Breast epithelium (tissue), 4 donors: Measurements from ENCODE around the gene TEN1. TPM values are rescaled to one million over a fixed set of nuclear protein-coding genes. Genes with fewer than 3 reads are reported as not detected.
"Not testable (repeated sequence)": the region's sequence is repeated elsewhere in the genome, so short reads cannot be mapped to it uniquely, and the experiment has no call there.

ENCODE experiments used
- DNase-seq, 2 donors: peaks; one replicate each; pipeline ENCODE4 v3.0.0-alpha.2; 2019; ENCODE audit warnings: low spot score in 2 of 2
- H3K27ac ChIP-seq, 2 donors: fragments of 200-600 bp; sonication (generic) in 1 of 2; one replicate each; pipeline ENCODE4 v1.5.1; 2016 to 2019; ENCODE audit warnings: mild to moderate bottlenecking in 1 of 2
- H3K27me3 ChIP-seq, 2 donors: fragments of 200-600 bp; sonication (generic) in 1 of 2; one replicate each; pipeline versions ENCODE4 v1.5.1 to v1.6.0; 2017 to 2019; ENCODE audit warnings: control low read depth in 1 of 2, mild to moderate bottlenecking in 1 of 2
- H3K36me3 ChIP-seq: fragments of 200-600 bp; one replicate; pipeline ENCODE4 v1.5.1; 2019
- H3K4me1 ChIP-seq, 2 donors: fragments of 200-600 bp; sonication (generic); one replicate each; pipeline ENCODE4 v1.5.1; 2016 to 2019; ENCODE audit warnings: control low read depth in 1 of 2
- H3K4me3 ChIP-seq, 3 donors: fragments of 200-600 bp; sonication (generic); 1 replicate in 2 of 3; 2 replicates in 1 of 3; pipeline ENCODE4 v1.5.1; 2016 to 2019; ENCODE audit warnings: mild to moderate bottlenecking in 3 of 3, moderate library complexity in 2 of 3
- H3K9me3 ChIP-seq, 2 donors: fragments of 200-600 bp; sonication (generic) in 1 of 2; one replicate each; pipeline ENCODE4 v1.5.1; 2016 to 2019; ENCODE audit warnings: control low read depth in 1 of 2
- POLR2A ChIP-seq: fragments of 450-650 bp; IDR thresholded peaks from one replicate; pipeline ENCODE4 v1.6.1; 2016; ENCODE audit warnings: antibody characterized with exemption, mild to moderate bottlenecking, moderate library complexity
- POLR2AphosphoS5 ChIP-seq, 3 donors: sonication (generic); formaldehyde crosslinking; IDR thresholded peaks; one replicate each; pipeline ENCODE4 v1.6.1; 2017; ENCODE audit warnings: antibody characterized with exemption in 3 of 3
- intact Hi-C: fragments of 100-400 bp; cut with DNase I; formaldehyde crosslinking; loops from one replicate; pipeline ENCODE4 v1.15.1; 2023; ENCODE audit warnings: low total_unique reads
- total RNA-seq, 3 donors: library from RNA; depleted of rRNA; stranded (reverse); fragments of >200 nt; gene quantifications; one replicate each; pipeline ENCODE4 v1.1.0, GENCODE V29; 2016
- TF ChIP-seq, protein P1 (sequence below), 3 donors: fragments of 450-650 bp; IDR thresholded peaks; one replicate each; pipeline ENCODE4 v1.5.1; 2016 to 2017; ENCODE audit warnings: antibody characterized with exemption in 3 of 3, mild to moderate bottlenecking in 3 of 3, moderate library complexity in 3 of 3

Gene TEN1
- total RNA-seq, 3 donors from 2014 or later: 16.7 to 30.2 (median 26.8) TPM

- Histone ChIP-seq H3K4me3 (no peak overlapping the region), H3K4me1 (no peaks in the 10 kb centered on the region), H3K27ac (no peak overlapping the region), H3K9me3 (no peaks in the 10 kb centered on the region), H3K27me3 (no peaks in the 10 kb centered on the region), H3K36me3 (peaks cover 10% of the 10 kb centered on the region)
- TF ChIP-seq, protein P1, sequence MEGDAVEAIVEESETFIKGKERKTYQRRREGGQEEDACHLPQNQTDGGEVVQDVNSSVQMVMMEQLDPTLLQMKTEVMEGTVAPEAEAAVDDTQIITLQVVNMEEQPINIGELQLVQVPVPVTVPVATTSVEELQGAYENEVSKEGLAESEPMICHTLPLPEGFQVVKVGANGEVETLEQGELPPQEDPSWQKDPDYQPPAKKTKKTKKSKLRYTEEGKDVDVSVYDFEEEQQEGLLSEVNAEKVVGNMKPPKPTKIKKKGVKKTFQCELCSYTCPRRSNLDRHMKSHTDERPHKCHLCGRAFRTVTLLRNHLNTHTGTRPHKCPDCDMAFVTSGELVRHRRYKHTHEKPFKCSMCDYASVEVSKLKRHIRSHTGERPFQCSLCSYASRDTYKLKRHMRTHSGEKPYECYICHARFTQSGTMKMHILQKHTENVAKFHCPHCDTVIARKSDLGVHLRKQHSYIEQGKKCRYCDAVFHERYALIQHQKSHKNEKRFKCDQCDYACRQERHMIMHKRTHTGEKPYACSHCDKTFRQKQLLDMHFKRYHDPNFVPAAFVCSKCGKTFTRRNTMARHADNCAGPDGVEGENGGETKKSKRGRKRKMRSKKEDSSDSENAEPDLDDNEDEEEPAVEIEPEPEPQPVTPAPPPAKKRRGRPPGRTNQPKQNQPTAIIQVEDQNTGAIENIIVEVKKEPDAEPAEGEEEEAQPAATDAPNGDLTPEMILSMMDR (IDR thresholded peaks at IDR 0.05): no peak
- TF ChIP-seq POLR2AphosphoS5 (IDR thresholded peaks at IDR 0.05) (no peak), POLR2A (no peak)
- intact Hi-C loops: no loop called here
- no peak for DNase-seq
Observed at GRCh38 chr17:75950421-75950820, 28.6 kb upstream of the TEN1 start.

DNA sequence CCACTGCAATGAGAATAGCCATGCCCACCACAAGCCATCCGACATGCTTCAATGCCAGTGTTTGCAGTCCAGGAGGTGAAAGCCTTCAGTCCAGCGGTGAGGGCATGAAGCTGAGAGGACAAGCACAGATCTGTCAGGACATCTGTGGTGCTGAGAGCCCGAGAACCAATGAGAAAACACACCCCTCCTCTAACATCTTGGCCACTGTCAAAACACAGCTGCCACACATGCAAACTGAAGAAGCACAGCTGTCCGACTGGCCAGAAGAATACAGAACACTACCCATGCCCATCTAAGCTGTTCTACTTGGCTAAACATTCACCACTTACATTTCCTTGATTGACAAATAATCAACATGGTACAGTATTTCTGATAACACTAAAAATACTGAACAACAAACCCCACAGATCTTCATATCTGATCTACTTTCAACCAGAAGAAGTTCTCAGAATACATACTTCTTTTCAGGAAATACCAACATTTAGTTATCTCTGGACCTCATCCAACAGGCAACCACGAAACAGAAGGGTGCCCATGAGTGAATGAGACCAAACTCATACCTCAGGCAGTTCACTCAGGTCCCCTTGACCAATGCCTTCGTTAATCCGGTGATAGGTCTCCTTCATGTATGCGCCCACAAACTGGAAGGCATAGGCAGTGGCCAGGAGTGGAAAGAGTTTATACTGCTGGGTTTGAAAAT lies 28.0 kb upstream of the TEN1 start:
- no peaks in the 10 kb centered on the region for H3K4me1 ChIP-seq
- TF ChIP-seq POLR2A (no peak), POLR2AphosphoS5 (IDR thresholded peaks at IDR 0.05) (no peak)
- TF ChIP-seq, protein P1 (IDR thresholded peaks at IDR 0.05): no peak
- peaks cover 10% of the 10 kb centered on the region for H3K36me3 ChIP-seq
- H3K4me3 ChIP-seq: no peak overlapping the region
- intact Hi-C loops: no loop called here
- no peaks in the 10 kb centered on the region for H3K9me3 ChIP-seq
- H3K27me3 ChIP-seq: no peaks in the 10 kb centered on the region
- H3K27ac ChIP-seq: no peak overlapping the region
- DNase-seq: no peak

DNA sequence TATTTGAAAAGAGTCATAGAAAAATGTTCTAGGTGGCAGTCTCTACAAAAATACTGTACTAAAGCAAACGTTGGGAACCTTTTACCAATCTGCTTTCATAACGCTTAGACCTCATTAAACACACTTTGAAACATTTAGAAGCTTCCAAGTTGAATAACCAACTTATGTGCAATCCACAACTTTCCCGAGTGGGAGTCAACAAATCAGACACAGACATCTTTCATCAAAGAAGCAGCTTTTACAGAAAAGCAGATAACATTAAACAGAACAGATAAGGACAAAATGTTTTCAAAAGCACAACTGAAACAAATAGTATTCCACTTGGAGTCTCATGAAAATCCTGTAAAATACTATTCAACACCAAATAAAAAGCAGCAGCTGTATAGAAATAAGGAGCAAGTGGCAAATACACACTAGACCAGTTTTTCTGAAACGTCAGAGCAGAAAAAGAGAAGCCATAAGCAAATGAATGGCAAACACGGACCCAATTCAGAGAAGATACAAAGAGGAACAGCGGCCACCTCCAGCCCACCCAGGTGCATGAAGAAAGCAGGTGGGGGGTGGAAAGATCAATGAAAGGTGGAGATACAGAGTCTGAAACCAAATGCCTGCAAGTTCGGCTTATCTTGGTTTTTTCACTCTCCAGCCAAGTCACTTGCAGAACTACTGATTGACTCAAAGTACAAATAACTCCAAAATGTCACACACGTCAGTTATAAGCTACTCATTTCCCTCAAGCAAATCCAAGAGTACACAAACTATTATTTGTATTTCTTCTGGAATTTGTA lies 19.8 kb upstream of the TEN1 start:
- Histone ChIP-seq H3K4me1 (no peaks in the 10 kb centered on the region), H3K27me3 (no peaks in the 10 kb centered on the region), H3K36me3 (no peaks in the 10 kb centered on the region), H3K4me3 (no peak overlapping the region), H3K27ac (no peak overlapping the region), H3K9me3 (no peaks in the 10 kb centered on the region)
- no peak for DNase-seq
- TF ChIP-seq POLR2AphosphoS5 (IDR thresholded peaks at IDR 0.05) (no peak), POLR2A (no peak)
- TF ChIP-seq, protein P1 (IDR thresholded peaks at IDR 0.05): no peak
- intact Hi-C loops: no loop called here

GRCh38 chr17:75959839-75960511 lies 19.1 kb upstream of the TEN1 start:
- intact Hi-C loops: no loop called here
- no peaks in the 10 kb centered on the region for H3K36me3 ChIP-seq
- no peak overlapping the region for H3K4me3 ChIP-seq
- TF ChIP-seq, protein P1 (IDR thresholded peaks at IDR 0.05): no peak
- no peak for TF ChIP-seq POLR2AphosphoS5 (IDR thresholded peaks at IDR 0.05)
- no peak for TF ChIP-seq POLR2A
- no peaks in the 10 kb centered on the region for H3K9me3 ChIP-seq
- no peaks in the 10 kb centered on the region for H3K4me1 ChIP-seq
- no peak overlapping the region for H3K27ac ChIP-seq
- DNase-seq: no peak
- no peaks in the 10 kb centered on the region for H3K27me3 ChIP-seq

DNA sequence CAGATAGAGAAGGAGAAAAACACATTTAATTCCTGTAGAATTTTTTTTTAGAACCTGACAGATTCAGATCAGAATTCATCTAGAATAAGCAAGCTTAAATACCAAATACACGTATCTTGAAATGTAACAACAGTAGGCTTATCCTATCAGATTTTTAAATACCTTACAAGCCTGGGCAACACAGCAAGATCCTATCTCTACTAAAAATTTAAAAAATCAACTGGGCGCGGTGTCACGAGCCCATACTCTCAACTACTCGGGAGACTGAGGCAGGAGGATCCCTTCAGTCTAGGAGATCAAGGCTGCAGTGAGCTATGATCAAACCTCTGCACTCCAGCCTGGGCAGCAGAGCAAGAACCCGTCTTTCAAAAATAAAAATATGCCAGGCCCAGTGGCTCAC lies 13.6 kb upstream of the TEN1 start:
- DNase-seq: no peak
- Histone ChIP-seq H3K36me3 (no peaks in the 10 kb centered on the region), H3K9me3 (no peaks in the 10 kb centered on the region), H3K27ac (no peak overlapping the region), H3K27me3 (no peaks in the 10 kb centered on the region), H3K4me1 (no peaks in the 10 kb centered on the region), H3K4me3 (no peak overlapping the region)
- TF ChIP-seq, protein P1 (IDR thresholded peaks at IDR 0.05): no peak
- no peak for TF ChIP-seq POLR2AphosphoS5 (IDR thresholded peaks at IDR 0.05)
- no peak for TF ChIP-seq POLR2A
- intact Hi-C loops: no loop called here

DNA sequence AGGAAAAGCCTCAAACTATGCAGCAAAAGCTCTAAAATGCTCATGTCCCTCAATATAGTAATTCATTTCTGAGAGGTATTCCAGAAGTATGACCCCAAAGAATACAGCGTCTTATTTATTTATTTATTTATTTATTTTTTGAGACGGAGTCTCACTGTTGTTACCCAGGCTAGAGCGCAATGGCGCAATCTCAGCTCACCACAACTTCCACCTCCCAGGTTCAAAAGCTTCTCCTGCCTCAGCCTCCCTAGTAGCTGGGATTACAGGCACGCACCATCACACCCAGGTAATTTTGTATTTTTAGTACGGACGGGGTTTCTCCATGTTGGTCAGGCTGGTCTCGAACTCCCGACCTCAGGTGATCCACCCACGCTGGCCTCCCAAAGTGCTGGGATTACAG lies 10.0 kb upstream of the TEN1 start:
- H3K27ac ChIP-seq, DNase-seq, H3K4me3 ChIP-seq, H3K36me3 ChIP-seq, H3K9me3 ChIP-seq, H3K4me1 ChIP-seq, intact Hi-C loops, H3K27me3 ChIP-seq: not testable (repeated sequence)
